HG03558 (cell line): ENCODE data around the gene IGF2BP2.
"Not testable (repeated sequence)": the region's sequence is repeated elsewhere in the genome, so short reads cannot be mapped to it uniquely, and the experiment has no call there.

ENCODE experiments used
- ATAC-seq: cut with Tn5 transposase; IDR thresholded peaks from one replicate; pipeline ENCODE4 v1.9.1; 2021; ENCODE audit warnings: moderate number of reproducible peaks; ENCODE audit not compliant: unreplicated experiment; ENCODE audit errors: extremely low read depth

The IGF2BP2 gene

GRCh38 chr3:185768578-185768982, 56.3 kb downstream of the IGF2BP2 start:
- ATAC-seq: not testable (repeated sequence)

DNA sequence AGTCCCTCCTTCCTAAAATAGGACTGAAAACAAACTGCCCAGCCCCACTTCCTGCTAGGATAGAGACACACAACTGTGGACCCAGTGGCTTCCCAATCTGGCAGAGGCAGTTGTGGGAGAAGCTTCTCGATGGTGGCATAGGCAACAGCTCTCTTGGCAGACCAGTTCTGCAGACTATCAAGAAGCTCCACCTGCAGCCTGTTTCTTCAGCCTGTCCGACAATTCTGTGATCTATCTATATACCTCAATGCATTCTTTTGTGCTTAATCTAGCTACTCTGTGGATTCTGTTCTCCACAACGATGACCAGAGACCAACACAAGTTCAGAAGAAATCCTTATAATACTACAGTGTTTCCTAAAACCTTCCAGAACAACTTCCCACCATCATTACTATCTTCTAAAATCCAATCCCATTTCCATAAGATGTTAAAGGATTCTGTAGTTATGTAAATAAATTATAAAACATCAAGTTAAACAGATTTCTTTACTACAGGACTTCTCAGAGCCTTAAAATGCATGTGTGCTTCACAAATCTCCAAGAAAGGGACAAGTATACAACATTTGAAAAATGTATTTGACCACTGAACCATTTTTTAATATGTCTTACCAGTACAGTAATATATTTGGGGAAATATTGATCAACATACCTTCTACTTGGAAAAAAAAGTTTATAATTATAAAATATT, 57.7 kb downstream of the IGF2BP2 start:
- ATAC-seq: no peak

- no peak for ATAC-seq
Measured at GRCh38 chr3:185766329-185767001, 58.4 kb downstream of the IGF2BP2 start.

GRCh38 chr3:185764980-185765370, 59.9 kb downstream of the IGF2BP2 start:
- no peak for ATAC-seq

- ATAC-seq: no peak
Measured at GRCh38 chr3:185764163-185764979, 60.5 kb downstream of the IGF2BP2 start.

DNA sequence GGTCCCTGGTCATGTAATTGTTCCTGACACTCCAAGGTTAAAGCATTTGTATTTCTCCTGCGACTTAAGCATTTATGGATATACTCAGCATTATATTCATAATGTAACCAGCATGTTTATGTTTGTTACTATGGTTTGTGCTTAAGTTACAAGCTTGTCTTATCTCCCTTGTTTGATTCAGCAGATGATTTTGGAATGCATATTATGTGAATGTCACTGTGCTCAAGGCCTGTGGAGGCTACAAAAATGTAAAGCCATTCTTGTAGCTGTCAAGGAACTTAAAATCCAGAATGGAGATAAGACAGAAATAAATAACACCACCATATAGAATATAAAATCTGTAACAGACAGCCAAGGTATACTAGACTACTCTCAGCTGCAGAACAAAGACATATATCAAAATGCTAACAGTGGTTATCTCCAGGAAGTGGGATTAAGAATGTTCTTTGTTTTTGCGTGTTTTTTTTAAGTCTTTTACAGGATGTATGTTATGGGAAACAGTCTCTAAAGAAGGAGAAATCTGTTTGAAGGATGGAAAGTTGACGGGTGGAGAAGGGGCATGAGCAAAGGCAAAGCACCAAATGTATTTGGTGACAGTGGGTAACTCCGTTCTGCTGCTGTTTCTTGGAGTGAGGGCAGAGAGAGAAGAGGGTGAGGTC, 61.4 kb downstream of the IGF2BP2 start:
- no peak for ATAC-seq

DNA sequence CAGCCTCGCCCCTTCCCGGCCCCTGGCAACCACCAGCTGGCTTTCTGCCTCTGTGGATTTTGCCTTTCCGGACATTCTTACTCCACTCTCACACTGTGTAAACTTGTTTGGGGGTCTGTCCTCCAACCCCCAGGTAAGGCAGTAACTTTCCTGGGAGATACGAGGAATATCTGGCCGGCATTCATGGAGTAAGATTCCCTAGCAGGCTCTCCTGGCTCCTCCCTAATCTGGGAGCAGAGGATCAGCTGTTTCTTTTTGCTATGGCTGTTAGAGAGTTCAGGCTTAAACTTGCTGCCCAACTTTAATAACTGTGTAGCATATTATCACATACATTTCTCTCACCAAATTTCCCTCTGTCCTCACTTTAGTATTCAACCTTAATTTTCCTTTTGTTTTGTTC, 64.3 kb downstream of the IGF2BP2 start:
- ATAC-seq: no peak

- ATAC-seq: no peak
Measured at GRCh38 chr3:185760088-185760487, 64.8 kb downstream of the IGF2BP2 start.

- no peak for ATAC-seq
Measured at GRCh38 chr3:185759512-185759911, 65.3 kb downstream of the IGF2BP2 start.

DNA sequence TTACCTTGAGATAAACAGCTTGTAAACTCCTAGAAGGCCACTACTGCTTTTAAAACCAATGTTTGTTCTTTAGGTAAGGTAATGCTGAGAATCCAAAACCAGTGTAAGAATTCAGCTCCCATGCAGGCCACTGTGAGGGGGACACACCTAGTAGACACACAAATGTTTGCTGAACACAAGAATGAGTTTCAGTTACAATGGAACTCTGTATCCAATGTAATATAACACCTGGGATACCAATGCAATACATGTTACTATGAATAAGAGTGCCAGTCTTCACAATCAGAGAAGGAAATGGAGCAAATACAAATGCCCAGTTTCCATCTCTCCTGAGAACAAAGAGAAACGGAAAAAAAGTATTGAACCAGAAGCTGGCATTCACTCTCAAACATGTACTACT, 65.9 kb downstream of the IGF2BP2 start:
- no peak for ATAC-seq

- ATAC-seq: no peak
Measured at GRCh38 chr3:185757176-185757575, 67.7 kb downstream of the IGF2BP2 start.

GRCh38 chr3:185756477-185756876, 68.4 kb downstream of the IGF2BP2 start:
- no peak for ATAC-seq

GRCh38 chr3:185754920-185755319, 69.9 kb downstream of the IGF2BP2 start:
- ATAC-seq: no peak

- ATAC-seq: no peak
Measured at GRCh38 chr3:185753354-185753753, 71.5 kb downstream of the IGF2BP2 start.

- ATAC-seq: no peak
Measured at GRCh38 chr3:185750702-185751101, 74.1 kb downstream of the IGF2BP2 start.

DNA sequence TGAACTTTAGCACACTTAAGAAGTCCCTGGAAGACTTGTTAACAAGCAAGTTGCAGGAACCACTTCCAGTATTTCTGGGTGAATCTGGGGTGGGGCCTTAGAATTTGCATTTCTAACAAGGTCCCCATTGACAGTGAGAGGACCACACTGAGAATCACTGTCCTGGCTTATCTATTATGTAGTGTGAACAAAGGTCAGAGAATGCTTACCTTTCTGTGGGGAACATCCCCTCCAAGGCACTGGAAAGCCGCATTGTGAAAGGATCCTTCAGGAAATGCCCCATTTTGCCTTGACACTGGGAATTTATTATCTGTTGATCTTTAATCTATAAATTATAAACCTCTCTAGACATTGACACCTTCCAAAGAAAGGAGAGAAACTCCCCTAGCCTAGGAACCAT, 74.8 kb downstream of the IGF2BP2 start:
- no peak for ATAC-seq

- ATAC-seq: no peak
Measured at GRCh38 chr3:185746470-185746869, 78.4 kb downstream of the IGF2BP2 start.

GRCh38 chr3:185744997-185745843, 79.6 kb downstream of the IGF2BP2 start:
- no peak for ATAC-seq

DNA sequence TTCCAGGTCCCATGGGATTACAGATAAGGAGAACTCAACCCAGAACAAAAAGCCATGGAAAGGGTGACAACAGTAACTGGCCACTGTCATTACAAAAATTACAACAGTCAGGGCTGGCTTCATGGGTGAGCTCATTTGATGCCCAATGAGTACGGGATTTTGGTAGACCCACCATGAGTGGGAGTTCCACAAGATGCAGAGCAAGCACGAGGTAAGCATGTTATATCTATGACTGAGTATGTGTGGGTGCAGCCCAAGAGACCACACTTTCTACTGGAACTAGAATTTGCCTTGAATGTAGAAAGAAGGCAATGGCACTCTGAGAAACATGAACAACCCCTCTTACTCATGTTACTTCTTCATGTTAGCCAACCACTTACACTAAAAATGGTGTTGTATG, 83.3 kb downstream of the IGF2BP2 start:
- ATAC-seq: no peak

- no peak for ATAC-seq
Measured at GRCh38 chr3:185740133-185740532, 84.7 kb downstream of the IGF2BP2 start.
